H1 (cell line): Measurements from ENCODE around the gene TFB2M. TPM values are rescaled to one million over a fixed set of nuclear protein-coding genes. Genes with fewer than 3 reads are reported as not detected.

Source experiments
- CTCF ChIA-PET: fragments of 300-600 bp; sonication (Branson Sonifier 250); formaldehyde crosslinking; loops from one replicate; lab custom pipeline; 2021; ENCODE audit not compliant: partially characterized antibody; lab: Charles Lee
- POLR2A ChIA-PET: fragments of 300-600 bp; sonication (Branson Sonifier 250); formaldehyde crosslinking; loops from one replicate; lab custom pipeline; 2021; ENCODE audit warnings: inconsistent platforms; ENCODE audit not compliant: partially characterized antibody; lab: Charles Lee
- DNase-seq, 2 experiments: peaks; one replicate each; pipeline versions ENCODE4 v3.0.0 to v3.0.0-alpha.2; 2010 to 2022; ENCODE audit warnings: low spot score in 2 of 2, low read depth in 1 of 2, mixed read lengths in 1 of 2
- FAIRE-seq: peaks from 2 replicates; lab custom pipeline; 2011; peaks lifted over from hg19 to GRCh38; lab: Jason Lieb, UNC
- H2AFZ ChIP-seq: 2 replicates; pipeline ENCODE4 v1.8.1; 2012; ENCODE audit warnings: low read length, inconsistent platforms
- H2AK5ac ChIP-seq: 2 replicates; pipeline ENCODE4 v1.6.1; 2013; ENCODE audit warnings: low read depth, low read length
- H2BK120ac ChIP-seq: replicated peaks from 2 replicates; pipeline ENCODE3; 2013; ENCODE audit warnings: low read depth, low read length, inconsistent platforms
- H2BK12ac ChIP-seq: 2 replicates; pipeline ENCODE4 v1.6.1; 2013; ENCODE audit warnings: low read depth, low read length
- H2BK15ac ChIP-seq: 2 replicates; pipeline ENCODE4 v1.6.1; 2013; ENCODE audit warnings: low read length
- H2BK20ac ChIP-seq: 2 replicates; pipeline ENCODE4 v1.6.1; 2013; ENCODE audit warnings: low read length
- H2BK5ac ChIP-seq: 2 replicates; pipeline ENCODE4 v1.6.1; 2013; ENCODE audit warnings: low read depth, low read length
- H3K14ac ChIP-seq: 2 replicates; pipeline ENCODE4 v1.6.1; 2013; ENCODE audit warnings: inconsistent platforms; ENCODE audit not compliant: insufficient read length
- H3K18ac ChIP-seq: 2 replicates; pipeline ENCODE4 v1.6.1; 2013; ENCODE audit warnings: low read length; ENCODE audit errors: extremely low read depth
- H3K23ac ChIP-seq: 2 replicates; pipeline ENCODE4 v1.6.1; 2013; ENCODE audit warnings: inconsistent platforms; ENCODE audit not compliant: insufficient read length
- H3K23me2 ChIP-seq: 2 replicates; pipeline ENCODE4 v1.6.1; 2013; ENCODE audit warnings: low read depth, low read length
- H3K27ac ChIP-seq: 2 replicates; pipeline ENCODE4 v1.6.1; 2011; ENCODE audit warnings: low read depth, low read length, inconsistent platforms
- H3K27me3 ChIP-seq, 4 experiments: replicated peaks in 1 of 4; 1 replicate in 1 of 4; 2 replicates in 3 of 4; pipeline versions ENCODE4 v1.6.1 to v1.8.1; 2011 to 2013; ENCODE audit warnings: low read length in 3 of 4, mild to moderate bottlenecking in 3 of 4, inconsistent platforms in 2 of 4, mixed read lengths in 2 of 4, moderate library complexity in 1 of 4; ENCODE audit not compliant: control insufficient read depth in 3 of 4, insufficient read depth in 3 of 4; ENCODE audit errors: extremely low read depth in 1 of 4
- H3K36me3 ChIP-seq, 4 experiments: 2 replicates each; pipeline versions ENCODE4 v1.6.1 to v1.8.1; 2011 to 2013; ENCODE audit warnings: mild to moderate bottlenecking in 4 of 4, low read length in 3 of 4, moderate library complexity in 2 of 4, control low read depth in 1 of 4, inconsistent platforms in 1 of 4; ENCODE audit not compliant: insufficient read depth in 4 of 4, control insufficient read depth in 2 of 4
- H3K4ac ChIP-seq: replicated peaks from 2 replicates; pipeline ENCODE3; 2013; ENCODE audit warnings: low read length, low read depth, mixed read lengths, inconsistent platforms; ENCODE audit not compliant: insufficient read length
- H3K4me1 ChIP-seq, 4 experiments: replicated peaks in 1 of 4; 1 replicate in 1 of 4; 2 replicates in 3 of 4; pipeline versions ENCODE4 v1.6.1 to v1.8.1; 2011 to 2013; ENCODE audit warnings: low read length in 3 of 4, inconsistent platforms in 2 of 4, mixed read lengths in 1 of 4; ENCODE audit not compliant: insufficient read depth in 4 of 4, control insufficient read depth in 3 of 4
- H3K4me2 ChIP-seq, 2 experiments: 2 replicates each; pipeline versions ENCODE4 v1.6.1 to v1.8.1; 2011 to 2013; ENCODE audit warnings: low read depth in 2 of 2, low read length in 2 of 2, control low read depth in 1 of 2, inconsistent platforms in 1 of 2, mild to moderate bottlenecking in 1 of 2; ENCODE audit not compliant: insufficient read depth in 1 of 2
- H3K4me3 ChIP-seq, 4 experiments: fragments of 200-600, 300-600 bp in 1 of 4; sonication (generic), shearing (Covaris generic), sonication (Bioruptor Twin) in 1 of 4; 2 replicates each; pipeline versions ENCODE4 v1.5.1 to v1.8.1; 2011 to 2016; ENCODE audit warnings: low read length in 4 of 4, low read depth in 3 of 4, control low read depth in 2 of 4, inconsistent platforms in 2 of 4, mild to moderate bottlenecking in 2 of 4, mixed read lengths in 1 of 4, moderate library complexity in 1 of 4; ENCODE audit not compliant: insufficient read depth in 2 of 4; ENCODE audit errors: extremely low read depth in 1 of 4
- H3K56ac ChIP-seq: replicated peaks from 2 replicates; pipeline ENCODE3; 2013; ENCODE audit warnings: low read depth, mild to moderate bottlenecking, mixed read lengths, low read length, inconsistent platforms; ENCODE audit not compliant: insufficient read length
- H3K79me1 ChIP-seq: 2 replicates; pipeline ENCODE4 v1.6.1; 2013; ENCODE audit warnings: low read depth, low read length, control low read depth
- H3K79me2 ChIP-seq, 2 experiments: 2 replicates each; pipeline versions ENCODE4 v1.6.1 to v1.8.1; 2012 to 2013; ENCODE audit warnings: low read length in 2 of 2, mild to moderate bottlenecking in 2 of 2, inconsistent platforms in 1 of 2; ENCODE audit not compliant: insufficient read depth in 2 of 2, control insufficient read depth in 1 of 2
- H3K9ac ChIP-seq, 4 experiments: replicated peaks in 1 of 4; 1 replicate in 1 of 4; 2 replicates in 3 of 4; pipeline versions ENCODE4 v1.6.1 to v1.8.1; 2011 to 2013; ENCODE audit warnings: low read depth in 3 of 4, low read length in 3 of 4, control low read depth in 2 of 4, mild to moderate bottlenecking in 2 of 4, moderate library complexity in 2 of 4, inconsistent platforms in 1 of 4; ENCODE audit errors: extremely low read depth in 1 of 4
- H3K9me3 ChIP-seq, 2 experiments: 2 replicates each; pipeline versions ENCODE4 v1.6.1 to v1.8.1; 2012 to 2013; ENCODE audit warnings: mild to moderate bottlenecking in 2 of 2, moderate library complexity in 2 of 2, control low read depth in 1 of 2, inconsistent platforms in 1 of 2, low read depth in 1 of 2, low read length in 1 of 2, mixed read lengths in 1 of 2; ENCODE audit not compliant: insufficient read depth in 2 of 2
- H4K20me1 ChIP-seq, 2 experiments: replicated peaks in 1 of 2; 2 replicates each; pipeline versions ENCODE3 to v1.8.1; 2011 to 2013; ENCODE audit warnings: inconsistent platforms in 2 of 2, low read length in 2 of 2, mild to moderate bottlenecking in 1 of 2; ENCODE audit not compliant: insufficient read depth in 2 of 2, control insufficient read depth in 1 of 2
- H4K5ac ChIP-seq: 2 replicates; pipeline ENCODE4 v1.6.1; 2013; ENCODE audit warnings: low read length, low read depth, mixed read lengths, inconsistent platforms; ENCODE audit not compliant: insufficient read length
- H4K8ac ChIP-seq: 2 replicates; pipeline ENCODE4 v1.8.0; 2013; ENCODE audit warnings: mild to moderate bottlenecking, moderate library complexity, low read length, inconsistent platforms; ENCODE audit not compliant: insufficient read depth; ENCODE audit errors: extremely low read depth
- H4K91ac ChIP-seq: replicated peaks from 2 replicates; pipeline ENCODE3; 2013; ENCODE audit warnings: low read length, mixed read lengths, inconsistent platforms; ENCODE audit not compliant: insufficient read length
- CBX5 ChIP-seq: fragments of 300-800, 300-1000 bp; sonication (generic); IDR thresholded peaks from 2 replicates; pipeline ENCODE4 v1.7.1; 2016; ENCODE audit warnings: antibody characterized with exemption, low read length, low read depth
- CTBP2 ChIP-seq: IDR thresholded peaks from 2 replicates; pipeline ENCODE4 v1.7.0; 2011; ENCODE audit warnings: borderline replicate concordance, mild to moderate bottlenecking, moderate library complexity, mixed read lengths, low read length; ENCODE audit not compliant: insufficient read depth, insufficient read length
- KDM4A ChIP-seq: IDR thresholded peaks from one replicate; pipeline ENCODE4 v1.7.1; 2012; ENCODE audit warnings: low read depth, mild to moderate bottlenecking, moderate library complexity, low read length, inconsistent platforms; ENCODE audit not compliant: severe bottlenecking
- USF2 ChIP-seq: IDR thresholded peaks from 2 replicates; pipeline ENCODE4 v1.6.1; 2011; ENCODE audit warnings: low read length, improper control_type of control experiment
- whole genome bisulfite sequencing, 2 experiments: shearing (Covaris generic) in 1 of 2; methylation state at CpG; one replicate each; pipeline versions ENCODE4 v1.1.6 to v1.1.7; 2013 to 2015; ENCODE audit warnings: low lambda C conversion rate in 2 of 2, mixed read lengths in 2 of 2, inconsistent platforms in 1 of 2, low coverage in 1 of 2, missing lambda C conversion rate in 1 of 2; ENCODE audit not compliant: insufficient replicate concordance in 2 of 2, insufficient coverage in 1 of 2, insufficient read length in 1 of 2; ENCODE audit errors: extremely low coverage in 1 of 2, missing lambda C conversion rate in 1 of 2; 5-methylcytosine and 5-hydroxymethylcytosine counted together
- polyA plus RNA-seq, 7 experiments: library from polyadenylated mRNA; depleted of rRNA in 3 of 7; stranded (reverse) in 5 of 7; unstranded in 2 of 7; fragments of >200 nt in 5 of 7; fragments of 200-250 nt in 2 of 7; gene quantifications; 1 replicate in 5 of 7; 2 replicates in 1 of 7; 4 replicates in 1 of 7; pipeline versions ENCODE4 v1.2.1 to v1.2.3, GENCODE V29; 2011 to 2013; ENCODE audit warnings: missing spikeins in 2 of 7, mixed read lengths in 2 of 7
- total RNA-seq: library from RNA; stranded (reverse); fragmentation: NEBNext Ultra II Directional; extraction: Animal tissue kit (Norgen Biotek cat#: 25700); gene quantifications from 2 replicates; pipeline ENCODE4 v1.2.1, GENCODE V29; 2021

The TFB2M gene
- total and polyA plus RNA-seq, 2 of the 8 experiments (the other 6 are each of a cell fraction or from before 2014, with no cell fraction given) = 10.4 to 22.0 TPM

- no peak overlapping the region for H4K5ac ChIP-seq
- WGBS, 2 experiments = 64% methylated on average over 2 of the region's 2 CpGs; no CpG with 5 or more reads in 1 of the 2 experiments
- H2BK15ac ChIP-seq = no peak overlapping the region
- H3K79me2 ChIP-seq = no peaks in the 10 kb centered on the region
- H2BK20ac ChIP-seq = no peak overlapping the region
- H3K4me2 ChIP-seq = no peak overlapping the region
- H3K23me2 ChIP-seq = no peaks in the 10 kb centered on the region
- H3K23ac ChIP-seq = no peak overlapping the region
- H4K20me1 ChIP-seq = no peaks in the 10 kb centered on the region
- no peak overlapping the region for H2BK5ac ChIP-seq
- H3K36me3 ChIP-seq = no peaks in the 10 kb centered on the region
- no peak overlapping the region for H2AFZ ChIP-seq
- H3K27me3 ChIP-seq = no peaks in the 10 kb centered on the region
- no peak overlapping the region for H3K18ac ChIP-seq
- no peak overlapping the region for H4K8ac ChIP-seq
- H3K79me1 ChIP-seq = no peaks in the 10 kb centered on the region
- DNase-seq (no peak), FAIRE-seq (no peak)
- H2BK120ac ChIP-seq = no peak overlapping the region
- no peak overlapping the region for H2AK5ac ChIP-seq
- H3K4me3 ChIP-seq = no peak overlapping the region
- H3K4me1 ChIP-seq = no peaks in the 10 kb centered on the region
- ChIA-PET POLR2A (no interaction called here), CTCF (interaction anchor here (0.6 to 0.8 kb wide), 2 partner anchors 9 to 39 kb away, joined by 3 read pairs; no protein-coding TSS in a partner anchor)
- no peak overlapping the region for H3K56ac ChIP-seq
- H2BK12ac ChIP-seq = no peak overlapping the region
- no peak overlapping the region for H3K9ac ChIP-seq
- peaks cover 9 to 10% of the 10 kb centered on the region in 2 experiments for H3K9me3 ChIP-seq
- no peak overlapping the region for H3K4ac ChIP-seq
- H3K14ac ChIP-seq = no peak overlapping the region
- no peak overlapping the region for H4K91ac ChIP-seq
- no peak overlapping the region for H3K27ac ChIP-seq
- TF ChIP-seq CTBP2 (no peak), USF2 (no peak), CBX5 (no peak), KDM4A (no peak)
Measured at GRCh38 chr1:246530482-246530881, 35.6 kb downstream of the TFB2M start.
